GM12874 (cell line): ENCODE measurements around the gene OLA1.

Experiments
- CTCF ChIP-seq: IDR thresholded peaks from 2 replicates; pipeline ENCODE4 v1.5.1; 2011; ENCODE audit warnings: low read depth, mild to moderate bottlenecking, control low read depth, low read length, moderate library complexity; ENCODE audit not compliant: insufficient read depth

The OLA1 gene

GRCh38 chr2:174025271-174026121, 222.8 kb downstream of the OLA1 start:
- no peak for TF ChIP-seq CTCF

- TF ChIP-seq CTCF: no peak
Measured at GRCh38 chr2:174024524-174025270, 223.6 kb downstream of the OLA1 start.

GRCh38 chr2:174023591-174024523, 224.5 kb downstream of the OLA1 start:
- TF ChIP-seq CTCF: no peak
